Gastroesophageal sphincter (tissue), 4 donors: ENCODE results near the gene OXCT1. TPM values are rescaled to one million over a fixed set of nuclear protein-coding genes. Genes with fewer than 3 reads are reported as not detected.

Experiments
- ATAC-seq: fragments of 150-250 bp; one replicate; pipeline ENCODE4 v1.9.1; 2016; ENCODE audit warnings: mild to moderate bottlenecking, moderate library complexity
- H3K27ac ChIP-seq, 4 donors: fragments of 200-600 bp; sonication (generic) in 3 of 4; 1 replicate in 3 of 4; 2 replicates in 1 of 4; pipeline ENCODE4 v1.5.1; 2016 to 2019
- H3K27me3 ChIP-seq: fragments of 200-600 bp; sonication (generic); one replicate; pipeline ENCODE4 v1.5.1; 2019
- H3K36me3 ChIP-seq, 2 donors: fragments of 200-600 bp; sonication (generic); one replicate each; pipeline ENCODE4 v1.5.1; 2019; ENCODE audit warnings: control low read depth in 1 of 2
- H3K4me1 ChIP-seq, 3 donors: fragments of 200-600 bp; sonication (generic); 1 replicate in 2 of 3; 2 replicates in 1 of 3; pipeline ENCODE4 v1.5.1; 2016 to 2019; ENCODE audit warnings: control low read depth in 2 of 3
- H3K4me3 ChIP-seq, 2 donors: fragments of 200-600 bp; sonication (generic); one replicate each; pipeline ENCODE4 v1.5.1; 2019; ENCODE audit warnings: mild to moderate bottlenecking in 1 of 2, moderate library complexity in 1 of 2
- H3K9me3 ChIP-seq, 3 donors: fragments of 200-600 bp; sonication (generic); one replicate each; pipeline ENCODE4 v1.5.1; 2017 to 2019; ENCODE audit warnings: control low read depth in 2 of 3
- EP300 ChIP-seq: sonication (generic); formaldehyde crosslinking; IDR thresholded peaks from one replicate; pipeline ENCODE4 v1.6.1; 2017; ENCODE audit warnings: antibody characterized with exemption, mild to moderate bottlenecking
- POLR2A ChIP-seq, 2 donors: fragments of 450-650 bp; IDR thresholded peaks; one replicate each; pipeline ENCODE4 v1.6.1; 2017; ENCODE audit warnings: antibody characterized with exemption in 2 of 2, mild to moderate bottlenecking in 2 of 2, moderate library complexity in 1 of 2
- POLR2AphosphoS5 ChIP-seq: sonication (generic); formaldehyde crosslinking; IDR thresholded peaks from one replicate; pipeline ENCODE4 v1.6.1; 2017; ENCODE audit warnings: antibody characterized with exemption
- WGBS, 2 donors: methylation state at CpG; one replicate each; pipeline ENCODE4 v1.1.5; 2018; ENCODE audit warnings: low coverage in 1 of 2; 5-methylcytosine and 5-hydroxymethylcytosine counted together
- total RNA-seq, 4 donors: library from RNA; depleted of rRNA; stranded (reverse); fragments of >200 nt; gene quantifications; one replicate each; pipeline ENCODE4 v1.1.0, GENCODE V29; 2016
- TF ChIP-seq, protein P1 (sequence below), 4 experiments: fragments of 200-600 bp in 2 of 4; fragments of 450-650 bp in 2 of 4; sonication (generic) in 1 of 4; IDR thresholded peaks; one replicate each; pipeline ENCODE4 v1.5.1; 2017 to 2019; ENCODE audit warnings: antibody characterized with exemption in 4 of 4, mild to moderate bottlenecking in 2 of 4, moderate library complexity in 2 of 4

OXCT1 gene
- total RNA-seq, 4 donors from 2014 or later, result 38.5 to 63.5 (median 42.1) TPM

GRCh38 chr5:41875121-41875520 is 4.9 kb upstream of the OXCT1 start:
- H3K36me3 ChIP-seq, result no peaks in the 10 kb centered on the region
- no peak overlapping the region for H3K4me3 ChIP-seq
- no peak overlapping the region for H3K27ac ChIP-seq
- no peaks in the 10 kb centered on the region for H3K27me3 ChIP-seq
- peaks cover 0 to 25% (median 2%) of the 10 kb centered on the region in 3 donors for H3K4me1 ChIP-seq
- H3K9me3 ChIP-seq, result no peaks in the 10 kb centered on the region
- no peak for ATAC-seq
- TF ChIP-seq, protein P1, sequence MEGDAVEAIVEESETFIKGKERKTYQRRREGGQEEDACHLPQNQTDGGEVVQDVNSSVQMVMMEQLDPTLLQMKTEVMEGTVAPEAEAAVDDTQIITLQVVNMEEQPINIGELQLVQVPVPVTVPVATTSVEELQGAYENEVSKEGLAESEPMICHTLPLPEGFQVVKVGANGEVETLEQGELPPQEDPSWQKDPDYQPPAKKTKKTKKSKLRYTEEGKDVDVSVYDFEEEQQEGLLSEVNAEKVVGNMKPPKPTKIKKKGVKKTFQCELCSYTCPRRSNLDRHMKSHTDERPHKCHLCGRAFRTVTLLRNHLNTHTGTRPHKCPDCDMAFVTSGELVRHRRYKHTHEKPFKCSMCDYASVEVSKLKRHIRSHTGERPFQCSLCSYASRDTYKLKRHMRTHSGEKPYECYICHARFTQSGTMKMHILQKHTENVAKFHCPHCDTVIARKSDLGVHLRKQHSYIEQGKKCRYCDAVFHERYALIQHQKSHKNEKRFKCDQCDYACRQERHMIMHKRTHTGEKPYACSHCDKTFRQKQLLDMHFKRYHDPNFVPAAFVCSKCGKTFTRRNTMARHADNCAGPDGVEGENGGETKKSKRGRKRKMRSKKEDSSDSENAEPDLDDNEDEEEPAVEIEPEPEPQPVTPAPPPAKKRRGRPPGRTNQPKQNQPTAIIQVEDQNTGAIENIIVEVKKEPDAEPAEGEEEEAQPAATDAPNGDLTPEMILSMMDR (IDR thresholded peaks at IDR 0.05), result no peak

- Histone ChIP-seq H3K27ac (no peak overlapping the region), H3K4me1 (peaks cover 0 to 25% (median 2%) of the 10 kb centered on the region in 3 donors), H3K4me3 (no peak overlapping the region), H3K9me3 (no peaks in the 10 kb centered on the region), H3K27me3 (no peaks in the 10 kb centered on the region), H3K36me3 (no peaks in the 10 kb centered on the region)
- no peak for ATAC-seq
- TF ChIP-seq, protein P1 (IDR thresholded peaks at IDR 0.05), result no peak
- no peak for TF ChIP-seq EP300
- TF ChIP-seq POLR2A (IDR thresholded peaks at IDR 0.05), result no peak
- TF ChIP-seq POLR2AphosphoS5, result no peak
Measured at GRCh38 chr5:41874512-41875060, 4.4 kb upstream of the OXCT1 start.

- H3K36me3 ChIP-seq, result no peaks in the 10 kb centered on the region
- TF ChIP-seq EP300 (no peak), POLR2A (IDR thresholded peaks at IDR 0.05) (no peak), POLR2AphosphoS5 (peak; percentile 63)
- peaks cover 2 to 50% (median 4%) of the 10 kb centered on the region in 3 donors for H3K4me1 ChIP-seq
- peak overlapping the region in 2 of 4 donors; percentile 97 to 98 for H3K27ac ChIP-seq
- no peak for ATAC-seq
- no peak overlapping the region for H3K4me3 ChIP-seq
- H3K27me3 ChIP-seq, result no peaks in the 10 kb centered on the region
- H3K9me3 ChIP-seq, result no peaks in the 10 kb centered on the region
- WGBS, 2 donors, result 10 to 25% methylated on average over 2 of the region's 2 CpGs
Measured at GRCh38 chr5:41871852-41872251, 1.6 kb upstream of the OXCT1 start.

- Histone ChIP-seq H3K27ac (peak overlapping the region; percentile 93 to 98 (median 98)), H3K9me3 (no peaks in the 10 kb centered on the region), H3K4me3 (peak overlapping the region; percentile 67 to 79), H3K4me1 (peaks cover 2 to 58% (median 4%) of the 10 kb centered on the region in 3 donors), H3K36me3 (no peaks in the 10 kb centered on the region), H3K27me3 (no peaks in the 10 kb centered on the region)
- WGBS, 2 donors, result 0 to 20% methylated on average over 5 to 10 of the region's 16 CpGs
- TF ChIP-seq POLR2A (IDR thresholded peaks at IDR 0.05) (no peak), EP300 (no peak), POLR2AphosphoS5 (no peak)
- TF ChIP-seq, protein P1 (IDR thresholded peaks at IDR 0.05), result no peak
- no peak for ATAC-seq
Measured at GRCh38 chr5:41870627-41871048, 413 bp upstream of the OXCT1 start.

DNA sequence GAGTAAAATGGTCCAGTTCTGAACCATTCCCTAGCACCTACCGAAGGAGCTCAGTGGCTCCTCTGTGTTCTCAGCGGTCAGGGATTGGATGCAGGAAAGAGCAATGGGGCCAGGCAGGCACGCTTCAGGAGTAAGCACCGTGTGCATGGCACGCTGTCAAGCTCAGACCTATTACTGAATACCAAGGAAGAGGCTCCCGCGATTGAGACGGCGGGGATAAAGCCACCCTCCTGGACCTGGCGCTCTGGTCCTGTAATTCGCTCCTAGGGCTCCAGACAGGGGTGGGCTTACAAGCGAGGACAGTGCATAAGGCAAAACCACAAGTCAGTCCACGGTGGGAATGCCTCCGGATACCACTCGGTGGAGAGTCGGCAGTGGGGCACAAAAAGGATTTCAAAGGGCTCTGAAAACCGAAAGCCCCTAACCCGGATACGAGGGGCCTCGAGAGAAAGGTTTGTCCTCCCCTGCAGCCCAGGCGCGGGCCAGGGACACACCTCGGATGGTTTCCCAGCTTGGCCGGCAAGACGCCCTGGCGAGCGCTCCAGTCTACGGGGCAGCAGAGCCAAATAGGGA is 988 bp downstream of the OXCT1 start:
- H3K9me3 ChIP-seq, result no peaks in the 10 kb centered on the region
- no peaks in the 10 kb centered on the region for H3K27me3 ChIP-seq
- peak; percentile 89 for ATAC-seq
- 8% methylated on average over 5 of the region's 28 CpGs; no CpG with 5 or more reads in 1 of the 2 donors for WGBS, 2 donors
- peak overlapping the region; percentile 93 to 98 (median 98) for H3K27ac ChIP-seq
- peak overlapping the region; percentile 67 to 79 for H3K4me3 ChIP-seq
- no peaks in the 10 kb centered on the region for H3K36me3 ChIP-seq
- H3K4me1 ChIP-seq, result peaks cover 2 to 61% (median 4%) of the 10 kb centered on the region in 3 donors
- TF ChIP-seq EP300 (no peak), POLR2A (IDR thresholded peaks at IDR 0.05) (peak; percentile 5 to 19)

DNA sequence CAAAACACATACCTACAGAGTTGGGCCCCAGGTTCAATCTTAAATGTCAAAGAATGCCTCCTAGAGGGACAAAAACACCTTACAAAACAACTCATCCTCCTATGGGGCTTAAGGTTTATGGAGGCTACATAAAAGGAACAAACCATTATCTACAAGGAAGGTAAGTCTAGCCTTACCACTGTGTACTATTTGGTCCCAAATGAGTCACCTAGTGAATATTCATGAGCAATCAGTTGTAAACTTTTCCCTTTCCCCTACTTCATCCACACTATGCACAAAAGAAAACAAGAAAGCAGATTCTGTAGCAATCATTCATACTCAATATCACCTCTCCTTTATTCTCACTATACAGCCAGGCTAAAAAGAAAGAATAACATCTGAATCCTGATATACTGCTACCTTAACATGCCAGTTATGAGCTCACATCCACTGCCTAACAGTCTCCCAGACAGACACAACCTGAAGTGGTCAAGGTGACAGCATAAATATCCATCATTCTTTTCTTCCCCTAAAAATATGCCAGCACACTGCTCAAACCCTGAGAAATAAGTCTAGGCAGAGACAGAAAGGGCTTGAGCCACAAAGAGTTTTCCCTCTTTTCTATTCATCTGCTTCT is 6.2 kb downstream of the OXCT1 start:
- H3K27me3 ChIP-seq, result no peaks in the 10 kb centered on the region
- H3K27ac ChIP-seq, result no peak overlapping the region
- peaks cover 0 to 39% (median 3%) of the 10 kb centered on the region in 3 donors for H3K4me1 ChIP-seq
- no peak for ATAC-seq
- no peaks in the 10 kb centered on the region for H3K9me3 ChIP-seq
- TF ChIP-seq, protein P1 (IDR thresholded peaks at IDR 0.05), result no peak
- TF ChIP-seq EP300, result no peak
- TF ChIP-seq POLR2AphosphoS5, result no peak
- no peak for TF ChIP-seq POLR2A (IDR thresholded peaks at IDR 0.05)
- no peak overlapping the region for H3K4me3 ChIP-seq
- H3K36me3 ChIP-seq, result peaks cover 0 to 32% of the 10 kb centered on the region in 2 donors
